Mucosa of stomach (tissue), 1 donor: ENCODE results near the gene IP6K2.
A peak's percentile ranks its signal among the peaks of the same experiment; 100 is the strongest.
"Not testable (repeated sequence)": the region's sequence is repeated elsewhere in the genome, so short reads cannot be mapped to it uniquely, and the experiment has no call there.

Source experiments
- H3K27me3 ChIP-seq: one replicate; pipeline ENCODE4 v1.7.0; 2013; ENCODE audit warnings: mild to moderate bottlenecking, low read length; ENCODE audit not compliant: control insufficient read depth, insufficient read depth
- H3K36me3 ChIP-seq: one replicate; pipeline ENCODE4 v1.7.0; 2013; ENCODE audit warnings: low read length; ENCODE audit not compliant: control insufficient read depth, insufficient read depth
- H3K4me1 ChIP-seq: one replicate; pipeline ENCODE4 v1.7.0; 2013; ENCODE audit warnings: mild to moderate bottlenecking, low read length; ENCODE audit not compliant: control insufficient read depth, insufficient read depth
- H3K4me3 ChIP-seq: one replicate; pipeline ENCODE4 v1.7.0; 2013; ENCODE audit warnings: low read length
- H3K9ac ChIP-seq: one replicate; pipeline ENCODE4 v1.7.0; 2013; ENCODE audit warnings: mild to moderate bottlenecking, low read length, moderate library complexity
- H3K9me3 ChIP-seq: one replicate; pipeline ENCODE4 v1.7.0; 2013; ENCODE audit warnings: mild to moderate bottlenecking, low read length, moderate library complexity; ENCODE audit not compliant: control insufficient read depth
- donor health status: Pancreatic carcinoma.

Gene IP6K2

DNA sequence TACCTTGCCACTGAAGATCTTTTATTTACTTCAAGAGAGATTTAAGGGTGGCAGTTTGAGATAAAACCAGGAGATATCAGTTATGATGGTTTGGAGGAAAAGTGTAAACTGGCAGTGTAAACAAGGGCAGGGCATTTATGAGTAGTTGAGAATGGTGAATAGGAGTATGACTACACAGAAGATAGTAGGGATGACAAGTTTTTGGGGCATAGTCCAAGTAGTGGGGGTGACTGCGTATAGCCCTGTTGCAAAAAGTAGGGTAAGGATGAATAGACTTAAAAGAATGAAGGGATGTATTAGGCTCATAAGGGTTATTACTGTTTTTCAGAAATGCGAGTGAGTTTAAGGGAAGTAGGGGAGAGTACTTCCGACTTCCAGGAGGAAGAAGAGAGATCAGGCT lies 6.3 kb upstream of the IP6K2 start:
- H3K27me3 ChIP-seq, H3K9me3 ChIP-seq, H3K36me3 ChIP-seq, H3K4me3 ChIP-seq: not testable (repeated sequence)
- Histone ChIP-seq H3K4me1 (peaks cover 36% of the 10 kb centered on the region), H3K9ac (peak overlapping the region; percentile 52)

DNA sequence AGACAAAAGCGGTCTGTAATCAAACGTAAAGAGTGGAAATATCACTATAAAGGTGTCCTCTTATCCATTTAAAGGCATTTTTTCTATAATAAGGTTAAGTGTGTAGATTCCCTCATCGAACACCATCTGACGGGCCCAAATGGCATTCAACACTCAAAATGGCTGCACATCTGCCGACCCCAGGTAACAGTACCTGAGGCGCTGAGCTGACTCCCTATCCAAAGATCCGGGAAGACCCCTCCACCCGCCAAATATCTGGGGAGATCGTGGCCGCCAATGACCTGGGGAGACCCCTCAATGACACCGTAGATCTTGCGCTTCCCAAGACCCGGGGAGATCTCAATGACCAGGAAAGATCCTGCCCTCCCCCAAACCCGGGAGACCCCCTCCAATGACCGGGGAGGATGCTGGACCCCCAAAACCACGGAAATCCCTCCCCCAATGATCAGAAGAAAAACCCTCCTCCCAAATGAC lies 476 bp downstream of the IP6K2 start:
- H3K4me1 ChIP-seq = peaks cover 16% of the 10 kb centered on the region
- H3K9me3 ChIP-seq = no peaks in the 10 kb centered on the region
- peak overlapping the region; percentile 100 for H3K4me3 ChIP-seq
- no peaks in the 10 kb centered on the region for H3K36me3 ChIP-seq
- no peaks in the 10 kb centered on the region for H3K27me3 ChIP-seq
- H3K9ac ChIP-seq = peak overlapping the region; percentile 100

DNA sequence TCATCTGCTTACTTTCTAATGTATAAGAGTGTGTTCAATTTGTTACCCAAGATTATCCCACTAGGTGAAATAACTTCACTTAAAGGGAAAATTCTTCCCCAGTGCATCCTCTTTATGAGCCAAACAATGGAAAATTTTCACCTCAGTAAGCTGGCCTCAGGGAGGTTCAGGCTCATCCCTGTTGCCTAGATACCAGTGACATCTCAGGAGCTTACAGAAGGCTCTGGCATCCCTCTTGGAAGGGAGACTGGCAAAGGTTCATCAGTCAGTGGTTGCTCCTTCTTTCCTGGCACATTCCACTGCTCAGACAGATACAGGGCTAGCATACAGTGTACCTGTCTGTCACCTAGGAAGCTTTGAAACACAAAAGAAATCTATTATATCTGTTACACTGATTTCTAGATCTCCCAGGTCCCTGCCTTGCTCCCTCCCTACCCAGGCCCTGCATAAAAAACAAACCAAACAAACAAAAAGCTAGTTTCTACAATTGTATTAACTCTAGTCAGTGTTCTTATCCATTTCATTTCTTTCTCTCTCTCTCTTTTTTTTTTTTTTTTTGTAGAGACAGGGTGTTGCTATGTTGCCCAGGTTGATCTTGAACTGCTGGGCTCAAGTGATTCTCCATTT lies 1.7 kb downstream of the IP6K2 start:
- no peaks in the 10 kb centered on the region for H3K27me3 ChIP-seq
- H3K9ac ChIP-seq = peak overlapping the region; percentile 100

DNA sequence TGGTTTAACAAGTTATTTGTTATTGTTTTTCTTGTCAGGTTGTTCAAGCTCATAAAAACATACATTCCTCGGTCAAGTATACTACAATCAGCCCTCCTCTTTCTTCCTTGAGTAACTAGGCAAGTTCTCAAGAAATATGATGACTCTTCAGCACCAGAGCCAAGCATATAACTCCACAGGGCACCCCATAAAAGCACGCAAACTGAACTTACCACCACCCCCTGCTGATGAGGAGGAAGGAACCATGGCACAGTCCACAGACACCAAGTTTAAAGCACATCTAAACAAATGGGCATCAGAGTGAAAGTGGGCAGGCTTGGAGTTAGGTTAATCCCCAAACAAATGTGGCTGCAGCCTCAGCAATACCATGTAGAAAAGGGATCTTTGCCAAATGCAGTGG lies 5.3 kb downstream of the IP6K2 start:
- Histone ChIP-seq H3K9ac (no peak overlapping the region), H3K27me3 (no peaks in the 10 kb centered on the region), H3K9me3 (no peaks in the 10 kb centered on the region), H3K4me1 (peaks cover 18% of the 10 kb centered on the region), H3K4me3 (no peak overlapping the region), H3K36me3 (no peaks in the 10 kb centered on the region)

More for the DNA sequence above, 1.7 kb downstream of the IP6K2 start:
- no peaks in the 10 kb centered on the region for H3K9me3 ChIP-seq
- no peak overlapping the region for H3K4me3 ChIP-seq
- H3K36me3 ChIP-seq = no peaks in the 10 kb centered on the region
- H3K4me1 ChIP-seq = peaks cover 12% of the 10 kb centered on the region

DNA sequence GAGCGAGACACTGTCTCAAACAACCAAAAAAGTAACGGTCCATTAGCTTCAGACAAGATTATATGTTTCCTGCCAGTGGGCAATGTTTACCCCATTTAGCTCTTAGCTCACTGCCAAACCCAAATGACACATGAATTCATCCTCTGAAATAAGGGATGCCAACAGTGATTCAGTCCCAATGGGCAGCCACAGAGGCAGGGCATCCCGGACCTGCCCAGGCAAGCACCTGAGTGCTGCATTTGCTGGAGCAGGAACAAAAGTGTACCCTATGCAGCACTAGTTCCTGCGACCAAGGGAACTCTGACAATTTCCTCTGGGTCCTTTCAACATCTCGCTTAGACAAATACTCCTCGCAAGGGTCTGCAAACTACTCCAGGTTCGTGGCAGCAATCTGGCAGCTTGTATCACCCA lies 8.0 kb downstream of the IP6K2 start:
- Histone ChIP-seq H3K9me3 (no peaks in the 10 kb centered on the region), H3K4me1 (peaks cover 12% of the 10 kb centered on the region), H3K36me3 (no peaks in the 10 kb centered on the region), H3K9ac (no peak overlapping the region), H3K4me3 (no peak overlapping the region), H3K27me3 (no peaks in the 10 kb centered on the region)

DNA sequence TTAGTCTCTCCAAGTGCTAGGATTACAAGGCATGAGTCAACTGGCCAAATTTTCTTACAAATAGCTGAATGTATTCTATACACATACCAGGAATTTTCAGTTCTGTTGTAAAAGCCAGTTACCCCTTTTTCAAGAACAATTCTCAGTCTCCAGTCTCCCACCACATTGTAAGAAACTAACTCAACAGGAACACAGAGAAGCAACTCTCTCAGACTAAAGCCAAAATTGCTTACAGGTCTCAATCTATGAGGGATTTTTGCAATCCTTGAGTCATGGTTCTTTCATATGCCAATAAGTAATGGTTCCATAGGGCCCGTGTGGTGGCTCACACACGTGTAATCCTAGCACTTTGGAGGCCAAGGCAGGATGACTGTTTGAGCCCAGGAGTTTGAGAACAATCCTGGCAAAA lies 8.5 kb downstream of the IP6K2 start:
- no peaks in the 10 kb centered on the region for H3K36me3 ChIP-seq

DNA sequence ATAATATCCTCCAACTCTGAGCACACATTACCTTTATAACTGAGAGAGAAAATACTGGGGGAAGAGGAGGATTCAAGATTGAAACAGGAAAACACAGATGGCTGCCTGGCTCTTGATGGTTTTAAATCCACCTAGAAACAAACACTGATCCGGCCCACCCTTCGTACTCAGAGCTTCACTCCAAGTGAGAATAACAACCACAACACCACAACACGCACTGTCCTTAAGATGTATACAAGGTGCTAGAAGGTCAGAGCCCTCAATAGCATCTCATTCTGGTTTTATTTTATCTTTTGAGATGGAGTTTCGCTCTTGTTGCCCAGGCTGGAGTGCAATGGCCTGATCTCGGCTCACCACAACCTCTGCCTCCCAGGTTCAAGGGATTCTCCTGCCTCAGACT lies 9.9 kb downstream of the IP6K2 start:
- no peaks in the 10 kb centered on the region for H3K36me3 ChIP-seq
- H3K4me1 ChIP-seq = peaks cover 7% of the 10 kb centered on the region
- H3K9me3 ChIP-seq = no peaks in the 10 kb centered on the region
- no peak overlapping the region for H3K4me3 ChIP-seq
- no peak overlapping the region for H3K9ac ChIP-seq
- no peaks in the 10 kb centered on the region for H3K27me3 ChIP-seq

More for the DNA sequence above, 8.5 kb downstream of the IP6K2 start:
- H3K9ac ChIP-seq = no peak overlapping the region
- no peak overlapping the region for H3K4me3 ChIP-seq
- H3K4me1 ChIP-seq = peaks cover 12% of the 10 kb centered on the region
- H3K27me3 ChIP-seq = no peaks in the 10 kb centered on the region
- no peaks in the 10 kb centered on the region for H3K9me3 ChIP-seq

DNA sequence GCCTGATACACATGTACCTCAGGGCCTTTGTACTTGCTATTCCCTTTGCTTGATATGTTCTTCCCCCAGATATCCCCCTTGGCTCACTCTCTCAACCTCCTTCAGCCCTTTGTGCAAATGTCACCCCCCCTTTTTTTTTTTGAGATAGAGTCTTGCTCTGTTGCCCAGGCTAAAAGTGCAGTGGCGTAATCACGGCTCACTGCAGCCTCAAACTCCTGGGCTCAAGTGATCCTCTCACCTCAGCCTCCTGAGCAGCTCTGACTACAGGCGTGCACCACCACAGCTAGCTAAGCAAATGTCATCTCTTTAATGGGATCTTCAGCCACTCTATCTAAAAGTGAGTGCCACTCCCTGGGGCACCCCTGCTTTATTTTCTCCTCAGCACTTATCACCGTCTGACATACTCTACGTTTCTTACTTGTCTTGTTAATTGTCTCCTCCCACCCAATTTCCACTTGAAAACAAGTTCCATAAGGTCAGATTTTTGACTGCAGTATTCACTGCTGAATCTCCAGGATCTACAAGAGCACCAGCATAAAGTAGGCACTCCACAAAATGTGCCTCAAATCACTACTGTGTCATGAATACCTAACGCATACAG lies 14.6 kb downstream of the IP6K2 start:
- Histone ChIP-seq H3K27me3 (no peaks in the 10 kb centered on the region), H3K9me3 (no peaks in the 10 kb centered on the region), H3K4me3 (no peak overlapping the region), H3K9ac (no peak overlapping the region), H3K4me1 (no peaks in the 10 kb centered on the region), H3K36me3 (no peaks in the 10 kb centered on the region)

DNA sequence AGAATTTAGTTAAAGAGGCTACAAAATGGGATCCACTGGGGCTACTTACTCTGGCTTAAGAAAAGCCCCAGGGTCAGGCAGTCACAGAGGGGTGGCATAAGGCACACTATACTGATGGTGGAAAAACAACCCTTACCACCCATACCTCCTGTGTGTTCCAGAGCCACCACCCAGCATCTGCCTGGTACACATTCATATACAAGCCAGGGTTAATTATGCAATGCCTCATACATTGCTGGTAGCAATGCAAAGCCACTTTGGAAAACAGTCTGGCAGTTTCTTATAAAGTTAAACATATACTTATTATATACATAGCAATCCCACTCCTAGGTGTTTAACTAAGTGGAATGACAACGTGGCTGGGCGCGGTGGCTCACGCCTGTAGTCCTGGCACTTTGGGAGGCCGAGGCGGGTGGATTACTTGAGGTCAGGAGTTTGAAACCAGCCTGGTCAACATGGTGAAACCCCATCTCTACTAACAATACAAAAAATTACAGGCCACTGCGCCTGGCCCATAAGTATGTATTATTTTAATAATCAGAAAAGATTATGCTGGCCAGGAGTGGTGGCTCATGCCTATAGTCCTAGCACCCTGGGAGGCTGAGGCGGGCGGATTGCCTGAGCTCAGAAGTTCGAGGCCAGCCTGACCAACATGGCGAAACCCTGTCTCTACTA lies 16.2 kb downstream of the IP6K2 start:
- no peaks in the 10 kb centered on the region for H3K9me3 ChIP-seq
- no peak overlapping the region for H3K9ac ChIP-seq
- no peaks in the 10 kb centered on the region for H3K27me3 ChIP-seq
- H3K4me3 ChIP-seq = no peak overlapping the region
- no peaks in the 10 kb centered on the region for H3K36me3 ChIP-seq
- H3K4me1 ChIP-seq = peaks cover 8% of the 10 kb centered on the region

DNA sequence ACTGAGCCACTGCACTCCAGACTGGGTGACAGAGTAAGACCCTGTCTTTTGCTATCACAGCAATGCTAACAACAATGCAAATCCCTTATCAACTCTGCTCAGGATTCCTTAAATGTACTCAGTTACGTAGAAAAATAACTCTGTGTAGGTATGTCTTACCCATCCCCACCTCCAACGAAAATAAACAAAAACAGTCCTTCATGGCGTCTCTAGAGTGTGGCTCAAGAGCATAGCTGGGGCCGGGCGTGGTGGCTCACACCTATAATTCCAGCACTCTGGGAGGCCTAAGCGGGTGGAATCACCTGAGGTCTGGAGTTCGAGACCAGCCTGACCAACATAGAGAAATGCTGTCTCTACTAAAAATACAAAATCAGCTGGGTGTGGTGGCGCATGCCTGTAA lies 18.1 kb downstream of the IP6K2 start:
- Histone ChIP-seq H3K9me3 (no peaks in the 10 kb centered on the region), H3K9ac (no peak overlapping the region), H3K27me3 (no peaks in the 10 kb centered on the region), H3K4me1 (peaks cover 20% of the 10 kb centered on the region), H3K4me3 (no peak overlapping the region), H3K36me3 (peaks cover 3% of the 10 kb centered on the region)

DNA sequence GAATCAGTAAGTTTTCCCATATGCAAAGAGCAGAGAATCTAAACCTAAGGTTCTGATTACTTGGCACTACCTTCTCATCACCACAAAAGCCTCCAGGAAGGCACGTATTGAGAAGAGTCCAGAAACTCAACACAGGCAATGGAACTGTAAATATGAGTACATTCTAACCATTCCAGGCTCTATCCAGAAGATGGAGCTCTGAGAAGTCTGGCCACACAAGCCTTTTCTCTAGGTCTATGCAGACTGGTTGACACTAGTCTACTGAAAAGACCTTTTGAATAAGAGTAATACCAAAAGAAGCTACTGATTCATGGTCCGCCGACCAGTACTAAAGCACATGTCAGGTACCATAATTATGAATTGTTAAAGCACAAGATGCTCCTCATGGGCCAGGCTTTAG lies 19.1 kb downstream of the IP6K2 start:
- H3K4me3 ChIP-seq = no peak overlapping the region
- H3K4me1 ChIP-seq = peaks cover 21% of the 10 kb centered on the region
- H3K36me3 ChIP-seq = peaks cover 9% of the 10 kb centered on the region
- no peaks in the 10 kb centered on the region for H3K9me3 ChIP-seq
- no peak overlapping the region for H3K9ac ChIP-seq
- H3K27me3 ChIP-seq = no peaks in the 10 kb centered on the region

DNA sequence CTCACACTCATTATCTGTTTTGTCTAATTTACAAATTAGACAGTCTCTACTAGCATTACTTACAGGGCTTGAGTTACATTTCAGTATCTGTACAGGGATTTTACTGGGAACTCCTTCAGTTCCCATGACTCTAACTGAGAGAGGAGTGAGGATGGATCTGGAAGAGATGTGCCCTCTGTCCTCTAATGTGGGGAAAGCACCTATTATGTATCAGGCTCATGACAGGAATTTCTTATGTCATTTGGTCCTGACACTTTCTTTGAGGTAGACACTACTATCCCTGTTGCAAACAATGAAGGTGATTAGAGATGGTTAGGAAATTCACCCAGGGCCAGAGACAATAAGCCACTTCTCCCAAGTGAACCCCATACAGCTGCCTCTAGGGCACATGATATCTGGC lies 20.4 kb downstream of the IP6K2 start:
- no peaks in the 10 kb centered on the region for H3K9me3 ChIP-seq
- H3K27me3 ChIP-seq = no peaks in the 10 kb centered on the region
- peaks cover 15% of the 10 kb centered on the region for H3K36me3 ChIP-seq
- H3K4me1 ChIP-seq = peaks cover 21% of the 10 kb centered on the region
- H3K4me3 ChIP-seq = no peak overlapping the region
- H3K9ac ChIP-seq = no peak overlapping the region
